CD14-positive monocyte (primary cell): ENCODE data around the gene FXYD3. TPM values are rescaled to one million over a fixed set of nuclear protein-coding genes. Genes with fewer than 3 reads are reported as not detected.

Experiments
- DNase-seq, 3 donors: peaks; one replicate each; pipeline ENCODE4 v3.0.0-alpha.2; 2011 to 2022
- H2AFZ ChIP-seq: 2 replicates; pipeline ENCODE4 v1.6.0; 2012; ENCODE audit warnings: mild to moderate bottlenecking, low read depth, low read length, inconsistent platforms; ENCODE audit not compliant: insufficient read depth, poor library complexity, severe bottlenecking
- H3K27ac ChIP-seq, 2 donors: 1 replicate in 1 of 2; 2 replicates in 1 of 2; pipeline ENCODE4 v1.5.1; 2012 to 2013; ENCODE audit warnings: low read length in 2 of 2, control low read depth in 1 of 2, inconsistent platforms in 1 of 2, low read depth in 1 of 2, mild to moderate bottlenecking in 1 of 2
- H3K27me3 ChIP-seq, 2 donors: one replicate each; pipeline versions ENCODE4 v1.6.0 to v1.6.1; 2011 to 2013; ENCODE audit warnings: low read length in 2 of 2; ENCODE audit not compliant: control insufficient read depth in 2 of 2, insufficient read depth in 2 of 2
- H3K36me3 ChIP-seq, 2 donors: replicated peaks in 1 of 2; 1 replicate in 1 of 2; 2 replicates in 1 of 2; pipeline versions ENCODE4 v1.5.1 to v1.6.1; 2012 to 2013; ENCODE audit warnings: low read length in 2 of 2, control low read depth in 1 of 2, inconsistent platforms in 1 of 2, mild to moderate bottlenecking in 1 of 2; ENCODE audit not compliant: insufficient read depth in 2 of 2, control insufficient read depth in 1 of 2
- H3K4me1 ChIP-seq, 2 donors: 1 replicate in 1 of 2; 2 replicates in 1 of 2; pipeline versions ENCODE4 v1.5.1 to v1.6.1; 2012 to 2013; ENCODE audit warnings: low read length in 2 of 2, control low read depth in 1 of 2, inconsistent platforms in 1 of 2, mild to moderate bottlenecking in 1 of 2, moderate library complexity in 1 of 2; ENCODE audit not compliant: insufficient read depth in 2 of 2, control insufficient read depth in 1 of 2
- H3K4me2 ChIP-seq: replicated peaks from 2 replicates; pipeline ENCODE3; 2012; ENCODE audit warnings: low read length, moderate library complexity, mild to moderate bottlenecking; ENCODE audit not compliant: poor library complexity, severe bottlenecking; ENCODE audit errors: extremely low read depth
- H3K4me3 ChIP-seq, 3 experiments: fragments of 200-600 bp in 1 of 3; sonication (generic) in 1 of 3; replicated peaks in 1 of 3; 1 replicate in 2 of 3; 2 replicates in 1 of 3; pipeline ENCODE4 v1.5.1; 2011 to 2013; ENCODE audit warnings: low read length in 3 of 3, mild to moderate bottlenecking in 3 of 3, control low read depth in 2 of 3, low read depth in 2 of 3, inconsistent platforms in 1 of 3, moderate library complexity in 1 of 3
- H3K79me2 ChIP-seq: 2 replicates; pipeline ENCODE4 v1.6.0; 2012; ENCODE audit warnings: mild to moderate bottlenecking, control low read depth, inconsistent platforms, low read length, moderate library complexity; ENCODE audit not compliant: insufficient read depth
- H3K9ac ChIP-seq: 2 replicates; pipeline ENCODE4 v1.6.0; 2017; ENCODE audit warnings: low read length, mild to moderate bottlenecking; ENCODE audit not compliant: insufficient read depth, poor library complexity, severe bottlenecking
- H3K9me3 ChIP-seq, 2 donors: replicated peaks in 1 of 2; 1 replicate in 1 of 2; 2 replicates in 1 of 2; pipeline versions ENCODE4 v1.5.1 to v1.6.1; 2012 to 2013; ENCODE audit warnings: low read length in 2 of 2, control low read depth in 1 of 2; ENCODE audit not compliant: control insufficient read depth in 1 of 2, insufficient read depth in 1 of 2
- H4K20me1 ChIP-seq: 2 replicates; pipeline ENCODE4 v1.6.0; 2012; ENCODE audit warnings: mild to moderate bottlenecking, low read length, control low read depth, moderate library complexity; ENCODE audit not compliant: insufficient read depth
- H3K27ac Mint-ChIP-seq, 7 donors: one replicate each; pipeline ENCODE4 v1.8.0; 2020; ENCODE audit warnings: mild to moderate bottlenecking in 7 of 7, mixed read lengths in 7 of 7, moderate library complexity in 6 of 7, inconsistent platforms in 2 of 7
- H3K27me3 Mint-ChIP-seq, 3 donors: one replicate each; pipeline ENCODE4 v1.8.0; 2021 to 2022; ENCODE audit warnings: low read depth in 3 of 3, mild to moderate bottlenecking in 3 of 3, mixed read lengths in 3 of 3, moderate library complexity in 3 of 3, inconsistent platforms in 1 of 3
- H3K36me3 Mint-ChIP-seq, 2 donors: one replicate each; pipeline ENCODE4 v1.8.0; 2020; ENCODE audit warnings: mixed read lengths in 2 of 2, inconsistent platforms in 1 of 2, mild to moderate bottlenecking in 1 of 2
- H3K4me1 Mint-ChIP-seq: one replicate; pipeline ENCODE4 v1.8.0; 2020; ENCODE audit warnings: mild to moderate bottlenecking, mixed read lengths
- H3K4me3 Mint-ChIP-seq, 2 donors: one replicate each; pipeline ENCODE4 v1.8.0; 2020; ENCODE audit warnings: mild to moderate bottlenecking in 2 of 2, mixed read lengths in 2 of 2, moderate library complexity in 1 of 2
- H3K9me3 Mint-ChIP-seq, 7 donors: one replicate each; pipeline ENCODE4 v1.8.0; 2020 to 2022; ENCODE audit warnings: mixed read lengths in 7 of 7, mild to moderate bottlenecking in 6 of 7, moderate library complexity in 6 of 7, inconsistent platforms in 2 of 7
- CTCF ChIP-seq: fragments of 200-600 bp; IDR thresholded peaks from one replicate; pipeline ENCODE4 v1.8.0; 2022; ENCODE audit warnings: antibody characterized with exemption, mild to moderate bottlenecking
- WGBS: methylation state at CpG from one replicate; pipeline ENCODE4 v1.1.5; 2013; ENCODE audit warnings: missing lambda C conversion rate; ENCODE audit not compliant: insufficient coverage; 5-methylcytosine and 5-hydroxymethylcytosine counted together
- intact Hi-C, 2 donors: fragments of 100-400 bp; cut with micrococcal nuclease; formaldehyde crosslinking; loops; one replicate each; pipeline versions ENCODE4 v1.15.0 to v1.15.1; 2023
- polyA plus RNA-seq, 3 donors: library from polyadenylated mRNA; depleted of rRNA in 1 of 3; unstranded in 2 of 3; stranded (reverse) in 1 of 3; fragments of 300-500 nt in 2 of 3; fragments of >200 nt in 1 of 3; fragmentation: Illumina TruSeq in 2 of 3; gene quantifications; 1 replicate in 2 of 3; 2 replicates in 1 of 3; pipeline ENCODE4 v1.2.3, GENCODE V29; 2012 to 2021

FXYD3 gene
- polyA plus RNA-seq, 3 donors = not detected

DNA sequence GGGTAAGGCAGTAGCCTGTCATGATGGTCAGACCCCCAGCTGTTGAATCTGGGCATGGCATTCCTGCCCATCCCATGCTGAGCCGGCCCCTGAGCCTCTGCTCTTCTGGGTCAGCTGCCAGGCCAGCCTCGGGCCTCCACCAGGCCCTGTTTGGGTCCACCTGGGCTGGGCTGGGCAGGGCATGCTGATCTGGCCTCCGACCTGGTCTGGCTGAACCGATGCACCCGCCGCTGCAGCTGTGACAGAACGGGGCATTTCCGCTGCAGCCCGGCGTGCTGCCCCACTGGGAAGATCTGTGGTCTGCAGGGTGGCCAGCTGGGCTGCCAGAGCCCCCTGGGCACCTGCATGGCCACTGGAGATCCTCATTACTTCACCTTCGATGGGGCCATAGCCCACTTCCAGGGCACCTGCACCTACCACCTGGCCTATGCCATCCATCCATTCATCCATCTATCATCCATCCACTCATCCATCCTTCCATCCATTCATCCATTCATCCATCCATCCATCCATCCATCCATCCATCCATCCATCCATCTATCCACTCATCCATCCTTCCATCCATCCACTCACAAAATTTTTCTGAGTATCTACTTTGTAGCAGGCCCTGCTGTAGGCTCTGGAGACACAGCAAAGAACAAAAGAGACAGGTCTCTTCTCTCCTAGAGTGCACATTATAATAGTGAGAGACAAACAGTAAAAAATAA is 21.5 kb upstream of the FXYD3 start:
- H3K4me3 Mint-ChIP-seq = no peak overlapping the region
- Histone ChIP-seq H3K27me3 (peaks cover 0 to 6% of the 10 kb centered on the region in 2 donors), H3K9me3 (no peaks in the 10 kb centered on the region), H2AFZ (no peak overlapping the region), H3K27ac (no peak overlapping the region), H4K20me1 (no peaks in the 10 kb centered on the region), H3K9ac (no peak overlapping the region), H3K4me3 (no peak overlapping the region), H3K79me2 (no peaks in the 10 kb centered on the region), H3K4me2 (no peak overlapping the region), H3K4me1 (no peaks in the 10 kb centered on the region), H3K36me3 (no peaks in the 10 kb centered on the region)
- no peaks in the 10 kb centered on the region for H3K9me3 Mint-ChIP-seq
- no peaks in the 10 kb centered on the region for H3K36me3 Mint-ChIP-seq
- peaks cover 8% of the 10 kb centered on the region for H3K4me1 Mint-ChIP-seq
- H3K27me3 Mint-ChIP-seq = peaks cover 5 to 15% (median 9%) of the 10 kb centered on the region in 3 donors
- 84% methylated on average over 11 of the region's 11 CpGs for WGBS
- H3K27ac Mint-ChIP-seq = peak overlapping the region in 1 of 7 donors; percentile 0
- no peak for DNase-seq
- intact Hi-C loops = no loop called here
- TF ChIP-seq CTCF = no peak

- Histone ChIP-seq H3K36me3 (no peaks in the 10 kb centered on the region), H3K9me3 (no peaks in the 10 kb centered on the region), H4K20me1 (no peaks in the 10 kb centered on the region), H3K79me2 (no peaks in the 10 kb centered on the region), H2AFZ (no peak overlapping the region), H3K9ac (no peak overlapping the region), H3K4me2 (no peak overlapping the region), H3K4me1 (no peaks in the 10 kb centered on the region), H3K27me3 (peaks cover 0 to 6% of the 10 kb centered on the region in 2 donors), H3K4me3 (no peak overlapping the region), H3K27ac (no peak overlapping the region)
- no peak for DNase-seq
- 98% methylated on average over 4 of the region's 4 CpGs for WGBS
- no peaks in the 10 kb centered on the region for H3K9me3 Mint-ChIP-seq
- H3K36me3 Mint-ChIP-seq = no peaks in the 10 kb centered on the region
- peaks cover 8% of the 10 kb centered on the region for H3K4me1 Mint-ChIP-seq
- H3K4me3 Mint-ChIP-seq = no peak overlapping the region
- no peak for TF ChIP-seq CTCF
- H3K27me3 Mint-ChIP-seq = peaks cover 5 to 11% (median 9%) of the 10 kb centered on the region in 3 donors
- no peak overlapping the region for H3K27ac Mint-ChIP-seq
- intact Hi-C loops = no loop called here
Observed at GRCh38 chr19:35094656-35095055, 21.0 kb upstream of the FXYD3 start.
